Measurements from ENCODE around the gene THOC3.
"Not testable (repeated sequence)": the region's sequence is repeated elsewhere in the genome, so short reads cannot be mapped to it uniquely, and the experiment has no call there.

DNA sequence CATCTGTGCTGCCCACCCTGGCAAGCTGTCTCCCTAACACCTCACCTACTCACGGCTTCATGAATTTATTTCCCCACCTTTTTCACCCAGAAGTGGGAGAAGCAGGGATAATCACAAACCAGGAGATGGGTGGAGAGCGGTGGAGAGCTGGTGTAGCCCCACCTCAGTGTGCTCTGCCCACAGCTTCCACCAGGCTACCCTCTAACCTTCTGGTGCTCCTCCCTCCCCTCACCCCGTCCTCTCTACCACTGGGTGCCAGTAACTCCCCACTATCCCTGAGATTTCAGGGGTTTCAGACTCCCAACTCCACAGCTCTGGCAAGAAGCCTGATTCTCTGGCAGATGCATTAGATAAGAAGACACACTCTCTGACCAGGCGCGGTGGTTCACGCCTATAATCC is 28.7 kb upstream of the THOC3 start:
- TF ChIP-seq TCF4 (CRISPR knock-in tag; IDR thresholded peaks at IDR 0.05; ENCODE audit: borderline replicate concordance); OSR1 (CRISPR knock-in tag; IDR thresholded peaks at IDR 0.05); ZC3H10 (CRISPR knock-in tag; IDR thresholded peaks at IDR 0.05): not testable (repeated sequence)
- TF ChIP-seq, protein P1, sequence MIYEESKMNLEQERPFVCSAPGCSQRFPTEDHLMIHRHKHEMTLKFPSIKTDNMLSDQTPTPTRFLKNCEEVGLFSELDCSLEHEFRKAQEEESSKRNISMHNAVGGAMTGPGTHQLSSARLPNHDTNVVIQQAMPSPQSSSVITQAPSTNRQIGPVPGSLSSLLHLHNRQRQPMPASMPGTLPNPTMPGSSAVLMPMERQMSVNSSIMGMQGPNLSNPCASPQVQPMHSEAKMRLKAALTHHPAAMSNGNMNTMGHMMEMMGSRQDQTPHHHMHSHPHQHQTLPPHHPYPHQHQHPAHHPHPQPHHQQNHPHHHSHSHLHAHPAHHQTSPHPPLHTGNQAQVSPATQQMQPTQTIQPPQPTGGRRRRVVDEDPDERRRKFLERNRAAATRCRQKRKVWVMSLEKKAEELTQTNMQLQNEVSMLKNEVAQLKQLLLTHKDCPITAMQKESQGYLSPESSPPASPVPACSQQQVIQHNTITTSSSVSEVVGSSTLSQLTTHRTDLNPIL (CRISPR knock-in tag; IDR thresholded peaks at IDR 0.05; ENCODE audit: low read depth): not testable (repeated sequence)
